Ishikawa (cell line): Measurements from ENCODE around the gene PMAIP1.

Experiments
- CEBPB ChIP-seq: IDR thresholded peaks from 2 replicates; pipeline ENCODE4 v1.6.1; 2012
- CREB1 ChIP-seq: IDR thresholded peaks from 2 replicates; pipeline ENCODE4 v1.6.1; 2012; ENCODE audit warnings: low read depth
- EGR1 ChIP-seq: IDR thresholded peaks from 2 replicates; pipeline ENCODE4 v1.6.1; 2012
- EP300 ChIP-seq: IDR thresholded peaks from 2 replicates; pipeline ENCODE4 v1.6.1; 2012; ENCODE audit warnings: borderline replicate concordance
- FOXM1 ChIP-seq: IDR thresholded peaks from 2 replicates; pipeline ENCODE4 v1.6.1; 2012; ENCODE audit warnings: low read depth, borderline replicate concordance
- NFIC ChIP-seq: IDR thresholded peaks from 2 replicates; pipeline ENCODE4 v1.6.1; 2012
- RAD21 ChIP-seq: IDR thresholded peaks from 2 replicates; pipeline ENCODE4 v1.6.1; 2012; ENCODE audit warnings: low read depth
- TAF1 ChIP-seq: IDR thresholded peaks from 2 replicates; pipeline ENCODE4 v1.6.1; 2012; ENCODE audit warnings: low read depth, mild to moderate bottlenecking
- TCF12 ChIP-seq: IDR thresholded peaks from 2 replicates; pipeline ENCODE4 v1.6.1; 2012; ENCODE audit warnings: low read depth
- TEAD4 ChIP-seq: IDR thresholded peaks from 2 replicates; pipeline ENCODE4 v1.6.1; 2012
- YY1 ChIP-seq: IDR thresholded peaks from 2 replicates; pipeline ENCODE4 v1.6.1; 2012; ENCODE audit warnings: low read depth
- ZBTB7A ChIP-seq: IDR thresholded peaks from 2 replicates; pipeline ENCODE4 v1.6.1; 2012; ENCODE audit warnings: low read depth
- TF ChIP-seq, protein P1 (sequence below): IDR thresholded peaks from 2 replicates; pipeline ENCODE4 v1.6.1; 2012; ENCODE audit warnings: low read depth, mild to moderate bottlenecking
- TF ChIP-seq, protein P2 (sequence below): IDR thresholded peaks from 2 replicates; pipeline ENCODE4 v1.6.1; 2012
- TF ChIP-seq, protein P3 (sequence below): IDR thresholded peaks from 2 replicates; pipeline ENCODE4 v1.6.1; 2012

PMAIP1 gene

DNA sequence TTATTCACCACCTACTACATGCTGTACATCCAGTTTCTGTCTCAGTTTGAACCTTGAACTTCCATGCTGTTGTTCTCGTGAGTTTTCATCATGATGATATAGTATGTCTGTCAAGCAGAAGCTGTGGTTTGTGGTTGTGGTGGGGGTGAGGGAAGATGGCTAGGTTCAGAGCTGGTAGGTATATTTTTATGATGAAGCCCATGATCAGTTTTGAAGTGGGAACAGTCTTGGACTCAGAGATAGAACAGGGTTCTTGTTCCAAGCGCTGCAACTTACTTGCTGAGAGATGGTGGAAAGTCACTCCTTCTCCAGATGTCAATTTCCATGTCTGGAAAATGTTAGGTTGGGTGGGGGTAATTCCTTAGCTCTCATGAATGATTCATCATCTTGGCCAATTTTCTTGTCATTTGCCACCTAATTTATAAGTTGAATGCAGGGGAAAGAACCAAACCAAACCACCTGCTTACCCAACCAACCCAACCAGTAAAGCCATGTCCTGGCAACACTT lies 21.6 kb downstream of the PMAIP1 start:
- TF ChIP-seq, protein P1, sequence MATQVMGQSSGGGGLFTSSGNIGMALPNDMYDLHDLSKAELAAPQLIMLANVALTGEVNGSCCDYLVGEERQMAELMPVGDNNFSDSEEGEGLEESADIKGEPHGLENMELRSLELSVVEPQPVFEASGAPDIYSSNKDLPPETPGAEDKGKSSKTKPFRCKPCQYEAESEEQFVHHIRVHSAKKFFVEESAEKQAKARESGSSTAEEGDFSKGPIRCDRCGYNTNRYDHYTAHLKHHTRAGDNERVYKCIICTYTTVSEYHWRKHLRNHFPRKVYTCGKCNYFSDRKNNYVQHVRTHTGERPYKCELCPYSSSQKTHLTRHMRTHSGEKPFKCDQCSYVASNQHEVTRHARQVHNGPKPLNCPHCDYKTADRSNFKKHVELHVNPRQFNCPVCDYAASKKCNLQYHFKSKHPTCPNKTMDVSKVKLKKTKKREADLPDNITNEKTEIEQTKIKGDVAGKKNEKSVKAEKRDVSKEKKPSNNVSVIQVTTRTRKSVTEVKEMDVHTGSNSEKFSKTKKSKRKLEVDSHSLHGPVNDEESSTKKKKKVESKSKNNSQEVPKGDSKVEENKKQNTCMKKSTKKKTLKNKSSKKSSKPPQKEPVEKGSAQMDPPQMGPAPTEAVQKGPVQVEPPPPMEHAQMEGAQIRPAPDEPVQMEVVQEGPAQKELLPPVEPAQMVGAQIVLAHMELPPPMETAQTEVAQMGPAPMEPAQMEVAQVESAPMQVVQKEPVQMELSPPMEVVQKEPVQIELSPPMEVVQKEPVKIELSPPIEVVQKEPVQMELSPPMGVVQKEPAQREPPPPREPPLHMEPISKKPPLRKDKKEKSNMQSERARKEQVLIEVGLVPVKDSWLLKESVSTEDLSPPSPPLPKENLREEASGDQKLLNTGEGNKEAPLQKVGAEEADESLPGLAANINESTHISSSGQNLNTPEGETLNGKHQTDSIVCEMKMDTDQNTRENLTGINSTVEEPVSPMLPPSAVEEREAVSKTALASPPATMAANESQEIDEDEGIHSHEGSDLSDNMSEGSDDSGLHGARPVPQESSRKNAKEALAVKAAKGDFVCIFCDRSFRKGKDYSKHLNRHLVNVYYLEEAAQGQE = no peak
- TF ChIP-seq YY1 = no peak
- no peak for TF ChIP-seq NFIC
- no peak for TF ChIP-seq CREB1
- TF ChIP-seq EGR1 = no peak
- TF ChIP-seq, protein P2, sequence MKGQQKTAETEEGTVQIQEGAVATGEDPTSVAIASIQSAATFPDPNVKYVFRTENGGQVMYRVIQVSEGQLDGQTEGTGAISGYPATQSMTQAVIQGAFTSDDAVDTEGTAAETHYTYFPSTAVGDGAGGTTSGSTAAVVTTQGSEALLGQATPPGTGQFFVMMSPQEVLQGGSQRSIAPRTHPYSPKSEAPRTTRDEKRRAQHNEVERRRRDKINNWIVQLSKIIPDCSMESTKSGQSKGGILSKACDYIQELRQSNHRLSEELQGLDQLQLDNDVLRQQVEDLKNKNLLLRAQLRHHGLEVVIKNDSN = no peak
- no peak for TF ChIP-seq TEAD4
- TF ChIP-seq RAD21 = no peak
- TF ChIP-seq FOXM1 = no peak
- TF ChIP-seq ZBTB7A = no peak
- no peak for TF ChIP-seq EP300
- no peak for TF ChIP-seq TCF12

DNA sequence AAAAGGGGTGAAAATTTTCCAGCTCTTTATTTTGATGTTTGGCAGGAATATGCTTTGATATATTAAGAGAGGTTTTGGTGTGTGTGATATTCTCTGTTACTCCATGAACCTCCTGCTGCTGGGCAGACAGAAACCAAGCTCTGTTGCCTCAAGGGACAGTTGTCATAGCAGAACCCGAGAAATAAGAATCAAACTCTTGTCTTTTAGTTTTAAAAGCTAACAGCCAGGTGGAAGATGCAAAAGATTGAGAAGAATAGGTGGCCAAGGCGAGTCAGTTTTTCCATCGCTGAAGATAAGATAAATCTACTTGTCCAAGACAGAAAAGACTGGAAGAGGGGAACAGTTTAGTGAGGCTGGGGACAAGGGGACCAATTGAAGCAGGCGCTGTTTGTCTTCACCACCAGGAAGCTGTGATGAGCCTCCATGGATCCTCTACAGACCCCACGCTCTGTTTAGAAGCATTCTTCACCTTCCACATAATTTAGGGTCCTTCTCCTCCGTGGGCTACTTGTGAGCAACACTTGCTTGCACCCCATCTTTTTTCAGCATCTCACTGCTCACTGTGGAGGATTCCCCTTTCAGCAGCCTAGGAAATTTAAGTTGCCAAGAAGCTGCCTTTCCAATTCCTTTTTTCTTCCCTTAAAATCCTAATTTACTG lies 23.9 kb downstream of the PMAIP1 start:
- TF ChIP-seq TEAD4 = no peak
- TF ChIP-seq, protein P2 = no peak
- TF ChIP-seq FOXM1 = no peak
- no peak for TF ChIP-seq RAD21
- TF ChIP-seq, protein P3, sequence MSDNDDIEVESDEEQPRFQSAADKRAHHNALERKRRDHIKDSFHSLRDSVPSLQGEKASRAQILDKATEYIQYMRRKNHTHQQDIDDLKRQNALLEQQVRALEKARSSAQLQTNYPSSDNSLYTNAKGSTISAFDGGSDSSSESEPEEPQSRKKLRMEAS = no peak
- no peak for TF ChIP-seq CEBPB
- TF ChIP-seq ZBTB7A = no peak
- TF ChIP-seq, protein P1 = no peak
- no peak for TF ChIP-seq EP300
- TF ChIP-seq NFIC = no peak
- no peak for TF ChIP-seq EGR1
- TF ChIP-seq TAF1 = no peak
- TF ChIP-seq YY1 = no peak
- TF ChIP-seq TCF12 = no peak

DNA sequence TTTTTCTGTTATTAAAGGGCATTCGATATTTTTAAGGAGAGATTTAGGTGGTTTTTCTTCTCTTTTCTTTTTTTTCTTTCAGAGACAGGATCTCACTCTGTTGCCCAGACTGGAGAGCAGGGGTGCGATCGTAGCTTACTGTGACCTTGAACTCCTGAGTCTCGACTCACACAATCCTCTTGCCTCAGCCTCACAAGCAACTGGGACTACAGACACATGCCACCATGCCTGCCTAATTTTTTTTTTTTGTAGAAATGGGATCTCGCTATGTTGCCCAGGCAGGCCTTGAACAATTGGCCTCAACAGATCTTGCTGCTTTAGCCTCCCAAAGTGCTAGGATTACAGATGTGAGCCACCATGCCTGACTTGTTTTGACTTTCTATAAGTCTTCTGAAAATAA lies 26.3 kb downstream of the PMAIP1 start:
- TF ChIP-seq YY1 = no peak
- no peak for TF ChIP-seq CEBPB

DNA sequence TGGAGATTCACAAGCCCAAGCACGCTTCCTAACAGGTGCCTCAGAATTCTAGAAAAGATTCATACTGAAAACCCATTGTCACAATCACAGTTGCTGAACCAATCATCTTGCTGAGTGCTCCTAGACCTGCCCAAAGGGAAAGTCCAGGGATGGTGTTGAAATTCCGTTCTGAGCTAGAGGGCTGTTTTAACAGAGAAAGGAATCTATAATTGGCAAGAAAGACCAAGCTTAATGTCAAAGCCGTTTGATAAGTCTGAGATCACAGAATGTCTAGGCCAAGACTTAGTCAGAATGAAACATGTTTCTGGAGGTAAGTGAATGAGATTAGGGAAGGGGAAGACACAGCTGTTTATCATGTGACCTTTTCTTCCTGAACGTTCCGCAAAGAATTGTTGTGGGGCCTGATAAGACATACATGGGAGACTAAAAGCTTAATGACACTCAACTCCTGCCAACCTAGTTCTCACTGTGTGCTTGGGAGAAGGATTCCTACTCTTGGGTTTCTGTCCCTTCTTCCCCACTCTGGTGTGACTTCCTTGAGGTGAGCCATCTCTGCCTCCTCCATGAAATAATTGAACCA lies 27.5 kb downstream of the PMAIP1 start:
- no peak for TF ChIP-seq CREB1
- no peak for TF ChIP-seq TAF1
- TF ChIP-seq, protein P2 = no peak

DNA sequence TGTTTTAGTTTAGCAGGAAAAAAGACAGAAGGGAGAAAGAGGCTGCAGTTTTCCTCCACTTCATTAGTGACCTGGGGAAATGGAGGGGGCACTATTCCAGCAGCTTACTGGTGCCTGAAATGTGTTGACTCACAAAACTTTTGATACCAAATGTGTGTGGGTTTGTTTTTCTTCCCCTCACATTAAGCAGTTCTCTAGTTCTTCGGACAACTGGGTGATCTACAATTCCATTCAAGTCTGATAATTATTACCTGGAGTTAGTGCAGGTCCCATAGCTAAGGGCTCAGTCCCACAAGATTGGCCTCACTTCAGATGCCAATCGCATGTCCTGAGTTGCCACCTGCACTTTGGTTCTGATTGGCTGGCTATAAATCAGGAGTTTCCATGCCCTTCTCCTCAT lies 28.4 kb downstream of the PMAIP1 start:
- TF ChIP-seq, protein P2 = no peak
- TF ChIP-seq TAF1 (no peak), YY1 (no peak), EGR1 (no peak), ZBTB7A (no peak), TEAD4 (no peak), EP300 (no peak)
- TF ChIP-seq, protein P3 = no peak
